Stimulated activated CD4-positive, alpha-beta T cell treated with anti-CD3 and anti-CD28 coated beads, TNF-alpha, amount 100 ng/mL, for 48 hours (primary cell): ENCODE results near the gene PIAS4.

ENCODE experiments used
- DNase-seq, 3 donors: peaks; one replicate each; pipeline ENCODE4 v3.0.0-alpha.2; 2020; ENCODE audit warnings: low read depth in 3 of 3

Gene PIAS4

GRCh38 chr19:4077800-4078684 lies 70.5 kb downstream of the PIAS4 start:
- DNase-seq = no peak

- no peak for DNase-seq
These were observed 72.9 kb downstream of the PIAS4 start for GRCh38 chr19:4080473-4080872.

GRCh38 chr19:4081441-4082129 lies 74.0 kb downstream of the PIAS4 start:
- no peak for DNase-seq

- no peak for DNase-seq
These were observed 74.6 kb downstream of the PIAS4 start for GRCh38 chr19:4082172-4082571.

- DNase-seq = no peak
These were observed 76.4 kb downstream of the PIAS4 start for GRCh38 chr19:4083677-4084546.

GRCh38 chr19:4084547-4084877 lies 77.0 kb downstream of the PIAS4 start:
- no peak for DNase-seq

- no peak for DNase-seq
These were observed 78.9 kb downstream of the PIAS4 start for GRCh38 chr19:4086411-4086867.

GRCh38 chr19:4087787-4088679 lies 80.5 kb downstream of the PIAS4 start:
- no peak for DNase-seq

GRCh38 chr19:4088975-4089374 lies 81.4 kb downstream of the PIAS4 start:
- no peak for DNase-seq
